H9 (cell line): ENCODE data around the gene ENHO. TPM values are rescaled to one million over a fixed set of nuclear protein-coding genes. Genes with fewer than 3 reads are reported as not detected.
"Not testable (repeated sequence)": the region's sequence is repeated elsewhere in the genome, so short reads cannot be mapped to it uniquely, and the experiment has no call there.

Experiments used
- DNase-seq: peaks from one replicate; pipeline ENCODE4 v3.0.0-alpha.2; 2017
- H2AFZ ChIP-seq: one replicate; pipeline ENCODE4 v1.6.1; 2013; ENCODE audit warnings: mild to moderate bottlenecking, low read length, control low read depth, moderate library complexity
- H2AK5ac ChIP-seq: 2 replicates; pipeline ENCODE4 v1.6.1; 2013; ENCODE audit warnings: low read length, control low read depth, mixed read lengths; ENCODE audit not compliant: insufficient read length
- H2BK120ac ChIP-seq: one replicate; pipeline ENCODE4 v1.6.1; 2013; ENCODE audit warnings: low read depth, mild to moderate bottlenecking, low read length, control low read depth, inconsistent platforms; ENCODE audit not compliant: poor library complexity, severe bottlenecking
- H2BK12ac ChIP-seq: 2 replicates; pipeline ENCODE4 v1.6.1; 2013; ENCODE audit warnings: low read length, control low read depth, mixed read lengths, low read depth; ENCODE audit not compliant: insufficient read length
- H2BK15ac ChIP-seq: 2 replicates; pipeline ENCODE4 v1.6.1; 2013; ENCODE audit warnings: low read depth, low read length, control low read depth
- H2BK20ac ChIP-seq: one replicate; pipeline ENCODE4 v1.6.1; 2013; ENCODE audit warnings: low read depth, mild to moderate bottlenecking, low read length, control low read depth, inconsistent platforms; ENCODE audit not compliant: poor library complexity, severe bottlenecking
- H2BK5ac ChIP-seq: 2 replicates; pipeline ENCODE4 v1.6.1; 2013; ENCODE audit warnings: low read length, control low read depth, mixed read lengths; ENCODE audit not compliant: insufficient read length
- H3K14ac ChIP-seq: 2 replicates; pipeline ENCODE4 v1.6.1; 2013; ENCODE audit warnings: low read length, control low read depth; ENCODE audit not compliant: insufficient read depth
- H3K18ac ChIP-seq: 2 replicates; pipeline ENCODE4 v1.6.1; 2013; ENCODE audit warnings: low read depth, mild to moderate bottlenecking, mixed read lengths, low read length, control low read depth; ENCODE audit not compliant: insufficient read length
- H3K23ac ChIP-seq: 2 replicates; pipeline ENCODE4 v1.6.1; 2013; ENCODE audit warnings: low read length, control low read depth, mixed read lengths, low read depth; ENCODE audit not compliant: insufficient read length
- H3K23me2 ChIP-seq: 2 replicates; pipeline ENCODE4 v1.6.1; 2013; ENCODE audit warnings: low read depth, mild to moderate bottlenecking, mixed read lengths, low read length, control low read depth; ENCODE audit not compliant: insufficient read length, poor library complexity, severe bottlenecking
- H3K27ac ChIP-seq: 2 replicates; pipeline ENCODE4 v1.5.1; 2013; ENCODE audit warnings: low read length, control low read depth, mixed read lengths, low read depth; ENCODE audit not compliant: insufficient read length
- H3K27me3 ChIP-seq: 2 replicates; pipeline ENCODE4 v1.6.1; 2013; ENCODE audit warnings: low read length, control low read depth, inconsistent platforms; ENCODE audit not compliant: insufficient read depth
- H3K4ac ChIP-seq: 2 replicates; pipeline ENCODE4 v1.6.1; 2013; ENCODE audit warnings: low read depth, mild to moderate bottlenecking, control low read depth, inconsistent platforms, low read length, moderate library complexity
- H3K4me1 ChIP-seq: 2 replicates; pipeline ENCODE4 v1.6.1; 2013; ENCODE audit warnings: low read length, control low read depth, inconsistent platforms; ENCODE audit not compliant: insufficient read depth
- H3K4me2 ChIP-seq: 2 replicates; pipeline ENCODE4 v1.6.1; 2013; ENCODE audit warnings: low read length, control low read depth, mixed read lengths; ENCODE audit not compliant: insufficient read length, insufficient read depth
- H3K56ac ChIP-seq: 2 replicates; pipeline ENCODE4 v1.6.1; 2013; ENCODE audit warnings: low read depth, mild to moderate bottlenecking, mixed read lengths, low read length, control low read depth; ENCODE audit not compliant: insufficient read length
- H3K79me1 ChIP-seq: 2 replicates; pipeline ENCODE4 v1.6.1; 2013; ENCODE audit warnings: low read depth, mild to moderate bottlenecking, moderate library complexity, low read length, control low read depth, inconsistent platforms; ENCODE audit not compliant: insufficient read depth, poor library complexity, severe bottlenecking
- H3K79me2 ChIP-seq: 2 replicates; pipeline ENCODE4 v1.6.1; 2013; ENCODE audit warnings: low read length, control low read depth, inconsistent platforms; ENCODE audit not compliant: insufficient read depth
- H3K9ac ChIP-seq: 2 replicates; pipeline ENCODE4 v1.6.1; 2013; ENCODE audit warnings: low read length, control low read depth, mixed read lengths; ENCODE audit not compliant: insufficient read length; ENCODE audit errors: extremely low read depth
- H3K9me3 ChIP-seq: one replicate; pipeline ENCODE4 v1.6.1; 2013; ENCODE audit warnings: low read depth, low read length, inconsistent platforms; ENCODE audit not compliant: control insufficient read depth
- H3T11ph ChIP-seq: one replicate; pipeline ENCODE4 v1.6.1; 2013; ENCODE audit warnings: mild to moderate bottlenecking, low read length, control low read depth, inconsistent platforms
- H4K20me1 ChIP-seq: one replicate; pipeline ENCODE4 v1.6.1; 2013; ENCODE audit not compliant: control insufficient read depth, insufficient read length, insufficient read depth
- H4K5ac ChIP-seq: 2 replicates; pipeline ENCODE4 v1.6.1; 2013; ENCODE audit warnings: low read depth, mild to moderate bottlenecking, mixed read lengths, low read length, control low read depth; ENCODE audit not compliant: insufficient read length
- H4K8ac ChIP-seq: replicated peaks from 2 replicates; pipeline ENCODE4 v1.6.1; 2013; ENCODE audit warnings: low read length, control low read depth, mixed read lengths, low read depth; ENCODE audit not compliant: insufficient read length
- H4K91ac ChIP-seq: 2 replicates; pipeline ENCODE4 v1.6.1; 2013; ENCODE audit warnings: low read depth, mild to moderate bottlenecking, moderate library complexity, mixed read lengths, low read length, control low read depth; ENCODE audit not compliant: insufficient read length
- H3K27ac Mint-ChIP-seq, 3 experiments: 2 replicates in 2 of 3; 3 replicates in 1 of 3; pipeline ENCODE4 v1.8.0; 2020 to 2021; ENCODE audit warnings: mixed read lengths in 3 of 3, mild to moderate bottlenecking in 1 of 3, moderate library complexity in 1 of 3
- H3K27me3 Mint-ChIP-seq: 2 replicates; pipeline ENCODE4 v1.8.0; 2021; ENCODE audit warnings: low read depth, mild to moderate bottlenecking, moderate library complexity, mixed read lengths
- H3K36me3 Mint-ChIP-seq, 3 experiments: 2 replicates in 2 of 3; 3 replicates in 1 of 3; pipeline ENCODE4 v1.8.0; 2020 to 2021; ENCODE audit warnings: low read depth in 3 of 3, mixed read lengths in 3 of 3; ENCODE audit not compliant: insufficient read depth in 1 of 3
- H3K4me1 Mint-ChIP-seq, 2 experiments: 2 replicates each; pipeline ENCODE4 v1.8.0; 2020; ENCODE audit warnings: mixed read lengths in 2 of 2
- H3K4me3 Mint-ChIP-seq, 2 experiments: 2 replicates in 1 of 2; 3 replicates in 1 of 2; pipeline ENCODE4 v1.8.0; 2020 to 2021; ENCODE audit warnings: mild to moderate bottlenecking in 2 of 2, mixed read lengths in 2 of 2, moderate library complexity in 1 of 2
- H3K9me3 Mint-ChIP-seq, 2 experiments: 2 replicates in 1 of 2; 3 replicates in 1 of 2; pipeline ENCODE4 v1.8.0; 2020; ENCODE audit warnings: mild to moderate bottlenecking in 2 of 2, mixed read lengths in 2 of 2, moderate library complexity in 1 of 2
- CTCF ChIP-seq: fragments of 200-600 bp; sonication (generic); conservative IDR thresholded peaks from 3 replicates; pipeline ENCODE4 v1.8.0; 2021; ENCODE audit warnings: antibody characterized with exemption, mild to moderate bottlenecking
- WGBS: extraction: QIAGEN DNeasy Blood & Tissue Kit; methylation state at CpG from one replicate; pipeline ENCODE4 v1.1.7; 2013; ENCODE audit warnings: missing lambda C conversion rate, low lambda C conversion rate, mixed read lengths; ENCODE audit not compliant: insufficient read length; ENCODE audit errors: extremely low coverage; 5-methylcytosine and 5-hydroxymethylcytosine counted together
- total RNA-seq: library from RNA; stranded (reverse); gene quantifications from 2 replicates; pipeline ENCODE4 v1.2.1, GENCODE V29; 2021

ENHO gene
- total RNA-seq, 1 experiment from 2014 or later: 14.5 TPM

- H2AK5ac ChIP-seq: no peak overlapping the region
- no peak overlapping the region for H3K14ac ChIP-seq
- H2BK15ac ChIP-seq: no peak overlapping the region
- H3K36me3 Mint-ChIP-seq: no peaks in the 10 kb centered on the region; a peak in 1 of 7 replicates
- H3K27me3 Mint-ChIP-seq: peaks cover 22% of the 10 kb centered on the region
- H3K79me2 ChIP-seq: no peaks in the 10 kb centered on the region
- no peak overlapping the region for H2BK20ac ChIP-seq
- H3K27ac Mint-ChIP-seq: peak overlapping the region in 1 of 3 experiments; percentile 25; a peak in 1 of 7 replicates
- H2AFZ ChIP-seq: no peak overlapping the region
- 0 out of 5 replicates have a peak, but pooled peaks cover 0 to 2% of the 10 kb centered on the region in 2 experiments for H3K9me3 Mint-ChIP-seq
- H3K27ac ChIP-seq: no peak overlapping the region
- no peak for TF ChIP-seq CTCF
- no peak overlapping the region for H3K9ac ChIP-seq
- no peak overlapping the region for H4K5ac ChIP-seq
- H3K56ac ChIP-seq: no peak overlapping the region
- H3K4me1 Mint-ChIP-seq: no peaks in the 10 kb centered on the region
- no peak overlapping the region for H3K18ac ChIP-seq
- H4K8ac ChIP-seq: no peak overlapping the region
- H3T11ph ChIP-seq: no peak overlapping the region
- no peak overlapping the region for H3K4me2 ChIP-seq
- no peak overlapping the region for H2BK5ac ChIP-seq
- H2BK12ac ChIP-seq: no peak overlapping the region
- no peak overlapping the region for H3K4me3 Mint-ChIP-seq
- H4K91ac ChIP-seq: no peak overlapping the region
- no peaks in the 10 kb centered on the region for H3K23me2 ChIP-seq
- no peak for DNase-seq
- H2BK120ac ChIP-seq: no peak overlapping the region
- H3K27me3 ChIP-seq: no peaks in the 10 kb centered on the region; the same call in 1 of the 2 replicates
- no peaks in the 10 kb centered on the region for H3K4me1 ChIP-seq
- no peaks in the 10 kb centered on the region for H3K79me1 ChIP-seq
- H4K20me1 ChIP-seq: no peaks in the 10 kb centered on the region
- H3K9me3 ChIP-seq: no peaks in the 10 kb centered on the region
- no peak overlapping the region for H3K23ac ChIP-seq
- H3K4ac ChIP-seq: no peak overlapping the region
Observed at GRCh38 chr9:34484678-34485077, 38.1 kb downstream of the ENHO start.

- not testable (repeated sequence) for H3K4me2 ChIP-seq, H3K23me2 ChIP-seq, H3K4me1 ChIP-seq, H3K18ac ChIP-seq, H3K27ac Mint-ChIP-seq, H3K79me1 ChIP-seq, H3K9ac ChIP-seq, H3K4me3 Mint-ChIP-seq, H3K4me1 Mint-ChIP-seq, H2AFZ ChIP-seq, H2AK5ac ChIP-seq, H3K56ac ChIP-seq, H3K14ac ChIP-seq, H3K27me3 ChIP-seq, H3T11ph ChIP-seq, H2BK120ac ChIP-seq, H2BK15ac ChIP-seq, H3K9me3 Mint-ChIP-seq, H3K27ac ChIP-seq, H3K23ac ChIP-seq, H3K36me3 Mint-ChIP-seq, H4K91ac ChIP-seq, H3K4ac ChIP-seq, H3K79me2 ChIP-seq, H2BK12ac ChIP-seq, DNase-seq, H4K8ac ChIP-seq, H4K20me1 ChIP-seq, H2BK20ac ChIP-seq, H4K5ac ChIP-seq, H2BK5ac ChIP-seq, H3K9me3 ChIP-seq
- no CpG with 5 or more reads among the region's 27 CpGs for WGBS
- H3K27me3 Mint-ChIP-seq: peaks cover 13% of the 10 kb centered on the region
Observed at GRCh38 chr9:34482746-34483145, 40.0 kb downstream of the ENHO start.
